Liver (tissue), 9 donors: ENCODE measurements around the gene ARHGAP10. TPM values are rescaled to one million over a fixed set of nuclear protein-coding genes. Genes with fewer than 3 reads are reported as not detected.

Experiments
- DNase-seq: peaks from one replicate; pipeline ENCODE4 v3.0.0-alpha.2; 2017; ENCODE audit warnings: low spot score
- H3K27ac ChIP-seq, 2 donors: one replicate each; pipeline ENCODE4 v1.7.0; 2013; ENCODE audit warnings: inconsistent platforms in 2 of 2, low read length in 2 of 2, control low read depth in 1 of 2, low read depth in 1 of 2, mild to moderate bottlenecking in 1 of 2
- H3K27me3 ChIP-seq, 4 donors: one replicate each; pipeline versions ENCODE4 v1.6.1 to v1.7.0; 2013; ENCODE audit warnings: low read length in 3 of 4, inconsistent platforms in 1 of 4, mild to moderate bottlenecking in 1 of 4, moderate library complexity in 1 of 4; ENCODE audit not compliant: control insufficient read depth in 4 of 4, insufficient read depth in 4 of 4
- H3K36me3 ChIP-seq, 4 donors: one replicate each; pipeline versions ENCODE4 v1.6.1 to v1.7.0; 2013; ENCODE audit warnings: low read length in 3 of 4, mild to moderate bottlenecking in 3 of 4, low read depth in 1 of 4, moderate library complexity in 1 of 4; ENCODE audit not compliant: control insufficient read depth in 4 of 4, insufficient read depth in 3 of 4
- H3K4me1 ChIP-seq, 4 donors: one replicate each; pipeline versions ENCODE4 v1.6.1 to v1.7.0; 2013; ENCODE audit warnings: low read length in 3 of 4, mild to moderate bottlenecking in 3 of 4, moderate library complexity in 1 of 4; ENCODE audit not compliant: control insufficient read depth in 4 of 4, insufficient read depth in 4 of 4
- H3K4me3 ChIP-seq, 3 donors: one replicate each; pipeline versions ENCODE4 v1.6.1 to v1.7.0; 2013; ENCODE audit warnings: low read length in 3 of 3, control low read depth in 1 of 3, low read depth in 1 of 3, mild to moderate bottlenecking in 1 of 3
- H3K9ac ChIP-seq, 2 donors: one replicate each; pipeline ENCODE4 v1.7.0; 2013; ENCODE audit warnings: low read length in 2 of 2, mild to moderate bottlenecking in 2 of 2, moderate library complexity in 2 of 2, control low read depth in 1 of 2, low read depth in 1 of 2
- H3K9me3 ChIP-seq, 4 donors: one replicate each; pipeline versions ENCODE4 v1.6.1 to v1.7.0; 2013; ENCODE audit warnings: low read length in 3 of 4; ENCODE audit not compliant: control insufficient read depth in 4 of 4
- ATF3 ChIP-seq: IDR thresholded peaks from 2 replicates; pipeline ENCODE4 v1.6.1; 2016; ENCODE audit warnings: antibody characterized with exemption
- CTCF ChIP-seq: fragments of 150-350 bp; IDR thresholded peaks from 2 replicates; pipeline ENCODE4 v1.5.1; 2017; ENCODE audit warnings: improper control_type of control experiment, low read depth, low read length; ENCODE audit not compliant: missing input control
- EGR1 ChIP-seq, 2 donors: IDR thresholded peaks; 2 replicates each; pipeline ENCODE4 v1.6.1; 2016 to 2018; ENCODE audit warnings: antibody characterized with exemption in 2 of 2, low read depth in 2 of 2
- FOXA1 ChIP-seq: IDR thresholded peaks from 2 replicates; pipeline ENCODE4 v1.6.1; 2016; ENCODE audit warnings: antibody characterized with exemption
- FOXA2 ChIP-seq: IDR thresholded peaks from 2 replicates; pipeline ENCODE4 v1.6.1; 2016; ENCODE audit warnings: antibody characterized with exemption
- GABPA ChIP-seq, 2 donors: IDR thresholded peaks in 1 of 2; conservative IDR thresholded peaks in 1 of 2; 2 replicates each; pipeline ENCODE4 v1.6.1; 2016; ENCODE audit warnings: antibody characterized with exemption in 2 of 2, mild to moderate bottlenecking in 1 of 2, moderate library complexity in 1 of 2
- HNF4A ChIP-seq, 2 donors: conservative IDR thresholded peaks; 2 replicates each; pipeline ENCODE4 v1.6.1; 2016; ENCODE audit warnings: antibody characterized with exemption in 2 of 2, mild to moderate bottlenecking in 2 of 2
- HNF4G ChIP-seq: IDR thresholded peaks from 2 replicates; pipeline ENCODE4 v1.6.1; 2016; ENCODE audit warnings: antibody characterized with exemption
- JUND ChIP-seq, 2 donors: IDR thresholded peaks; 2 replicates each; pipeline ENCODE4 v1.6.1; 2016; ENCODE audit warnings: antibody characterized with exemption in 2 of 2
- MAX ChIP-seq: IDR thresholded peaks from 2 replicates; pipeline ENCODE4 v1.6.1; 2016; ENCODE audit warnings: antibody characterized with exemption
- NR2F2 ChIP-seq: IDR thresholded peaks from 2 replicates; pipeline ENCODE4 v1.6.1; 2016; ENCODE audit warnings: antibody characterized with exemption
- RAD21 ChIP-seq, 2 donors: IDR thresholded peaks; 2 replicates each; pipeline ENCODE4 v1.6.1; 2016; ENCODE audit warnings: antibody characterized with exemption in 2 of 2, mild to moderate bottlenecking in 2 of 2
- REST ChIP-seq: IDR thresholded peaks from 2 replicates; pipeline ENCODE4 v1.6.1; 2016; ENCODE audit warnings: antibody characterized with exemption, mild to moderate bottlenecking
- RXRA ChIP-seq, 2 donors: IDR thresholded peaks; 2 replicates each; pipeline ENCODE4 v1.6.1; 2017 to 2018; ENCODE audit warnings: antibody characterized with exemption in 2 of 2, mild to moderate bottlenecking in 1 of 2
- SP1 ChIP-seq: IDR thresholded peaks from 2 replicates; pipeline ENCODE4 v1.6.1; 2018; ENCODE audit warnings: antibody characterized with exemption, mild to moderate bottlenecking
- TAF1 ChIP-seq: conservative IDR thresholded peaks from 2 replicates; pipeline ENCODE4 v1.6.1; 2016; ENCODE audit warnings: antibody characterized with exemption, mild to moderate bottlenecking
- YY1 ChIP-seq: IDR thresholded peaks from 2 replicates; pipeline ENCODE4 v1.6.1; 2016; ENCODE audit warnings: antibody characterized with exemption, mild to moderate bottlenecking
- ZBTB33 ChIP-seq: IDR thresholded peaks from 2 replicates; pipeline ENCODE4 v1.6.1; 2016; ENCODE audit warnings: antibody characterized with exemption
- WGBS: extraction: QIAGEN DNeasy Blood & Tissue Kit; methylation state at CpG from one replicate; pipeline ENCODE4 v1.1.7; 2013; 5-methylcytosine and 5-hydroxymethylcytosine counted together
- polyA plus RNA-seq, 2 donors: library from polyadenylated mRNA; stranded (reverse) in 1 of 2; unstranded in 1 of 2; fragments of 200-250 nt in 1 of 2; fragments of >200 nt in 1 of 2; fragmentation: Nextera tagmentation in 1 of 2; extraction: Ambion mirVana in 1 of 2; gene quantifications; one replicate each; pipeline versions ENCODE4 v1.2.1 to v1.2.3, GENCODE V29; 2013 to 2015
- total RNA-seq, 2 donors: library from RNA; depleted of rRNA; stranded (reverse); fragments of >200 nt; gene quantifications; one replicate each; pipeline ENCODE4 v1.2.3, GENCODE V29; 2014
- donor health status: healthy.
- donor health status: healthy.
- donor health status: healthy.
- donor health status: healthy.
- donor health status: healthy.

The ARHGAP10 gene
- total and polyA plus RNA-seq, 4 donors, result 1.5 to 13.0 (median 4.3) TPM

GRCh38 chr4:147778942-147779341 lies 47.1 kb downstream of the ARHGAP10 start:
- Histone ChIP-seq H3K27me3 (no peaks in the 10 kb centered on the region), H3K9me3 (no peaks in the 10 kb centered on the region), H3K9ac (no peak overlapping the region), H3K4me3 (no peak overlapping the region), H3K27ac (no peak overlapping the region), H3K36me3 (no peaks in the 10 kb centered on the region), H3K4me1 (no peaks in the 10 kb centered on the region)
- WGBS, result 90% methylated on average over 7 of the region's 7 CpGs
- no peak for TF ChIP-seq CTCF
- no peak for TF ChIP-seq HNF4G
- no peak for TF ChIP-seq GABPA (IDR thresholded peaks at IDR 0.05 in 1 of 2, conservative IDR thresholded peaks at IDR 0.05 in 1 of 2)
- no peak for TF ChIP-seq SP1
- no peak for TF ChIP-seq MAX
- TF ChIP-seq FOXA1, result no peak
- TF ChIP-seq RAD21 (IDR thresholded peaks at IDR 0.05), result no peak
- no peak for TF ChIP-seq FOXA2
- TF ChIP-seq YY1, result no peak
- TF ChIP-seq HNF4A (conservative IDR thresholded peaks at IDR 0.05), result no peak
- TF ChIP-seq REST, result no peak
- TF ChIP-seq TAF1, result no peak
- no peak for TF ChIP-seq EGR1 (IDR thresholded peaks at IDR 0.05; ENCODE audit: low read depth in 2 of 2)
- no peak for TF ChIP-seq ZBTB33
- no peak for TF ChIP-seq ATF3
- no peak for TF ChIP-seq NR2F2
- TF ChIP-seq RXRA (IDR thresholded peaks at IDR 0.05), result no peak
- TF ChIP-seq JUND (IDR thresholded peaks at IDR 0.05), result no peak
- DNase-seq, result no peak

GRCh38 chr4:147779451-147779850 lies 47.6 kb downstream of the ARHGAP10 start:
- no peaks in the 10 kb centered on the region for H3K36me3 ChIP-seq
- H3K9ac ChIP-seq, result no peak overlapping the region
- no peak overlapping the region for H3K4me3 ChIP-seq
- H3K4me1 ChIP-seq, result no peaks in the 10 kb centered on the region
- TF ChIP-seq NR2F2 (no peak), RXRA (IDR thresholded peaks at IDR 0.05) (no peak), GABPA (IDR thresholded peaks at IDR 0.05 in 1 of 2, conservative IDR thresholded peaks at IDR 0.05 in 1 of 2) (no peak), ATF3 (no peak), TAF1 (no peak), MAX (no peak)
- no peaks in the 10 kb centered on the region for H3K9me3 ChIP-seq
- DNase-seq, result no peak
- no peaks in the 10 kb centered on the region for H3K27me3 ChIP-seq
- H3K27ac ChIP-seq, result no peak overlapping the region
